NCI-H226 (cell line): Measurements from ENCODE around the gene RHO.
"Not testable (repeated sequence)": the region's sequence is repeated elsewhere in the genome, so short reads cannot be mapped to it uniquely, and the experiment has no call there.

ENCODE experiments used
- DNase-seq: peaks from one replicate; pipeline ENCODE4 v3.0.0-alpha.2; 2015

The RHO gene

GRCh38 chr3:129528589-129529100 lies at the start of gene RHO:
Gene RHO, plus strand, starts transcription at chr3:129528639. Its CDS starts 95 bp downstream, at chr3:129528734.
- DNase-seq, result no peak

DNA sequence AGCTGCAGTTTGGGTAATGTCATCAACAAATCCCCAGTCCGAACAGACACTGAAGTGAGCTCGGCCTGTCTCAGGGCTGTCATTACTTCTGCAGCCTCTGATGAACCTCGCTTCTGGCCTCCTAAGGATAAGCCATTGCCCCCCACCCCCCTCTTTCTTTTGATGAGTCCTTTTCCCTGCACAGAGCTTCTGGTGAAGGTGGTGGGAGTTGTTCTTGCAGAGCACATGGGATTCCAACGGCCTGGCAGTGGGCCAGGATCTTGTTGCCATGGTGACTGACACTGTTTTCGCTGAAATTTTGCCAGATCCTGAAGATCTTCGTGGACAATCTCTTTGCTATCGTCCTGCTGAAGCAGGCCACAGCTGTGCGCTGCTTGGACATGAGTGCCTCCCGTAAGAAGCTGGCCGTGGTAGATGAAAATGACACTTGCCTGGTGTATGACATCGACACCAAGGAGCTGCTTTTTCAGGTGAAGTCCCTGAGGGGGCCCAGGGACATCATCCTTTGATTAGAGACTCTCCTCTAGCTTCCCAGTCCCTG lies 47.1 kb upstream of the RHO start:
- DNase-seq, result not testable (repeated sequence)

- DNase-seq, result no peak
These were observed 46.6 kb upstream of the RHO start for GRCh38 chr3:129481766-129482332.

GRCh38 chr3:129482721-129483120 lies 45.7 kb upstream of the RHO start:
- DNase-seq, result no peak

GRCh38 chr3:129483870-129484269 lies 44.6 kb upstream of the RHO start:
- DNase-seq, result no peak

DNA sequence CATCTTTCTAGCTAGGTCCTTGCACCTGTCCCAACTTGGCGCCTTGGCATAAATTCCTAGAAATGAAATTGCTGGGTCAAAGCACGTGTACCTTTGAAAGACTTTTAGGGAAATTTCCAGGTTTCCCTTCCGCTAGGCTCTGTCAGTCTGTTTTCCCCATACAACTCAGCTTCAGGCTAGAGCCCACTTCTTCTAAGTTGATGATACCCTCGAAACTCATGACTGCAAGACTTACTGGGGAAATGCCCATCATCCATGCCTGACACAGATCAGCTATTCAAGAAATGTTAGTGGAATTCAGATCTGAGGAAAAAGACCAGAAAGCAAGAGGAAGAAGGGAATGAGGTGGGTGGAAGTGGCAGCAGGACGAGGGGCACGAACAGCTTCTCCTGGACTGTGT lies 43.3 kb upstream of the RHO start:
- DNase-seq, result not testable (repeated sequence)

DNA sequence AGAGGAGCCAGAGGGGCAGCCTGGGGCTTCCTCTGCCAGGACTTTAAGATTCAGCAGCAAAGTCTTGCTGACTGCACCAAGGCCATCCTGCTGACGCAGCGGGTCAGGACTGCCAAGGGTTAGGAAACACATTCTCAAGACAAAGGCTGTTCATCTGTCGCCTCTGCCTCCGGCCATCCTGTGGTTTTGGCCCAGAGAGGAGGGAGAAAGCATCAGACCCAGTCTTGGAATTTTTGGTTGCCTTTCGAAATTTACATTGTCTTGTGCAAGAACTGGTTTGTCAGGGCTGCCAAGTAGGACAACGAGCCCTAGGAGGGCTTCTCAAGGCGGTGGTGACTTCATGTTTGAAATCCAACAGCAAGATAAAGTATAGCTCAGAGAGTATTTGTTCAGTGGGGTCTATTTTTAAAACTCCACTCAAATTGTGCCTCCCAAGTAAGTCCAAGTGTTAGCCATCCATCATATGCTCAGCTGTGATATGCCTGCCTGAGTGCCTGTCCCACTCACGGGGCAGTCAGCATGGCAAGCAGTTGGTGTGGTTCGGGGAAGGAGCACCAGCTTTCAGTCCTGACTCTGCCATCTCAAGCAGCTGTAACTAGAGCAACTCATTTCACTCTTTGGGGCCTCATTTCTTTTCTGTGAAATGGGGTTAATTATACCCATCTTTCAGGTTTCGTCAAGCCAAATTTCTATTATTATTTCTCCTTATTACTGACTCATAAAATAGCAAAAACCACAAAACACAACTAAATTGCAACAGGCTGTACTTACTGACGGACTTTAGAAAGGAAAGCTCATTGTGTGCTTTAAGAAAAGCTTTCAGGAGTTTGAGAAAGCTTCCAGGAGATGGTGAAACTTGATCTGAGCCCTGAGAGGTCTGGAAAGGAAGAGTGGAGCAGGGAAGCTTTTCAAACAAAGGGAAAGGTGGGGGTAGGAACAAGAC lies 42.4 kb upstream of the RHO start:
- DNase-seq, result peak; percentile 84

GRCh38 chr3:129486664-129487035 lies 41.8 kb upstream of the RHO start:
- DNase-seq, result no peak

- no peak for DNase-seq
These were observed 41.1 kb upstream of the RHO start for GRCh38 chr3:129487183-129487867.

- DNase-seq, result not testable (repeated sequence)
These were observed 40.5 kb upstream of the RHO start for GRCh38 chr3:129487868-129488335.

GRCh38 chr3:129489258-129489657 lies 39.2 kb upstream of the RHO start:
- not testable (repeated sequence) for DNase-seq

GRCh38 chr3:129490273-129490675 lies 38.2 kb upstream of the RHO start:
- peak; percentile 82 for DNase-seq

- not testable (repeated sequence) for DNase-seq
These were observed 37.4 kb upstream of the RHO start for GRCh38 chr3:129491077-129491476.

DNA sequence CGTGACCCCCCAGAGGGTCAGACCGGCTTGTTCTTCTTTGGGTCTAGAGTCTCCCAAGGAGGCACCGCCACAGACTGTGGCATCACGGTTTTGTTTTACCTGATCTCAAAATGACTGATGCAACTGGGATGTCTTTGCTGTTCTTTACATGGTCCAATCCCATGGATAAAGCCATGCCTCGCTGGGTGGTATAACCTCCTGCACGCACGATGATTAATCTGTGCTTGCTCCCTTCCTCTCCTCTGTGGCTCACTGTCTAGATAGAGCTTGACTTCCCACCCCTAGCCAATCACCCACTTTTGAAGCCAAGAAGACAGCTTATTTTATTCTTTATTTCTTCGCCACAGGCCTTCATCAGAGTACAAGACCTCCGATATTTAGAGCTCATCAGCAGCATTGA lies 36.6 kb upstream of the RHO start:
- DNase-seq, result peak; percentile 70

GRCh38 chr3:129492691-129493090 lies 35.7 kb upstream of the RHO start:
- DNase-seq, result no peak

- no peak for DNase-seq
These were observed 35.2 kb upstream of the RHO start for GRCh38 chr3:129493206-129493605.

- DNase-seq, result not testable (repeated sequence)
These were observed 33.9 kb upstream of the RHO start for GRCh38 chr3:129494499-129494898.

DNA sequence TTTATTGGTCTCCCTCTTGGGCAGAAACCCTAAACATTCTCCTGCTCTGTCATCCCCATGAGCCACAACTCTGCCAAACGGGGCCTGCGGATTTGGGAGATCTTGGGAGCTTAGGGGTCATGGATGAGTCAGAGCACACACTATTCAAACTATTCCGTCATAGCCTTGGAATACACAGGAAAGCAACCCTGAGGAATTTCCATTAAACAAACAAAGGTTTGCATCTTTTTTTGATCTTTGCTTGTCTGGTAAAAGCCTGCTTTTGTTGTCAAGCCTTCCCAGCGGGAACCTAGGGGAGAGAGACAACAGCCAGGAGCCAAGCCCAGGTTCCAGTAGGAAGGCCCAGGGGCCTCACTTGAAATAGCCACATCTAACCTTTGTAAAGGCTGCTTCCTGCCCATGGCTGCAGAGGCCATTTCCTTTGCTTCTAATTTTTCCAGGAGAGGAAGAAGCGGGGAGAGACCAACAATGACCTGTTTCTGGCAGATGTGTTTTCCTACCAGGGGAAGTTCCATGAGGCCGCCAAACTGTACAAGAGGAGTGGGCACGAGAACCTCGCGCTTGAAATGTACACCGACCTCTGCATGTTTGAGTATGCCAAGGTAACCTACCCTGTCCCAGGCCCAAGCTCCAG lies 33.3 kb upstream of the RHO start:
- peak; percentile 62 for DNase-seq

DNA sequence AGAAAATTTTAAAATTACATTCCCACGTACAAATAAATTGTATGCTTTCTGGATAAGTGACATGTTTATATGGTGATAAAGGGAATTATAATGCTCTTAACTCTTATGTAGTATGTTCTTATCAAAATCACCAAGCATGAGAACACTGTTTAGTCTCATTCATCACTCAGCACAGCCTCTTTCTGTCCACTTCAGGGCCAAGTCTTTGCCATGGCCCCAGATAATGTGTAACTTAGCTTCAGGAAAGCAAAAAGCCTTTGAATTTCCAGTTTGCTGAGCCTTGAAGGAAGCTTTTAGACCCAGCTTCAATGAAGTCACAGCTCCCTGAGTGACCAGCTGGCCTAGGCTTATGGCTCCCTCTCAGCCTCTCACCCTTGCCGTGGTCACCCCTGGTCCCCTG lies 30.6 kb upstream of the RHO start:
- not testable (repeated sequence) for DNase-seq

DNA sequence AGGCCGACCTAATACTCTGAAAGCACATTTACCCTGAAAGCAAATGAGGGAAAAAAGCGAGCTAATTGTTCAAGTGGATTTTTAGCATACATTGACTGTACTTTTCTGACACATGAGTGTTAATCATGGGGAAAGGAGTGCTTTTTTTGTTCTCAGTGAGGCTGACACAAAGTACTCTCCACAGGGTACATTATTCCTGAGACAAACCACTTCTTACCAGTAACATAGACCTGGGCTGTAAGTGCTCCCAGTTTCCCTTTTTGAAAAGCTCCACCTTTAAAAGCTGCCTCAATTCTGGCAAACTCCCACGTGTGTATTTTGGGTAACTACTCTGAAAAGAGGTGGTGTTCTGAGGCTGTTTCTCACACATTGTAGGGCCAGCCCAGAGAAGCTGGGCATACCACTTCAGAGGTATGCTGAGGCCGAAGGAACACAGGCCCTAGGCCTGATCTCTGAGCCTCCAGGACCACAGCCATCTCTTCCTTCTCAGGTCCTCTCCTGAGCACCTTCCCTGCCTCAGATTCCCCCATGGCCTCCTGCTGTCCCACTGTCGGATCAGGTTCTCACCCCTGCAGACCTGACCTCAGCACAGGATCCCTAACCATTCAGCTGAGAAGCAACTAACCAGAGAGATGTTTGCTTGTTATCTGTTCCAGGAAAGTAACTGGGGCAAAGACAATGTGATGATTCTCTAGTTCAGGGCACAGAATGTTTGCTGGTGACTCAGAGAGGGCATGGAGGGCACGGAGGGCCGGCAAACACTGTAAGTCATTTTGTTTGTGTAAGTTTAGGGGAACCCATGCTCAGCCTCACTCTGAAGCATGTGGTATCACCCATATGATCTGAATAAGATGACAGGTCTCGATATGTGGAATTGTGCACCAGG lies 29.6 kb upstream of the RHO start:
- not testable (repeated sequence) for DNase-seq

DNA sequence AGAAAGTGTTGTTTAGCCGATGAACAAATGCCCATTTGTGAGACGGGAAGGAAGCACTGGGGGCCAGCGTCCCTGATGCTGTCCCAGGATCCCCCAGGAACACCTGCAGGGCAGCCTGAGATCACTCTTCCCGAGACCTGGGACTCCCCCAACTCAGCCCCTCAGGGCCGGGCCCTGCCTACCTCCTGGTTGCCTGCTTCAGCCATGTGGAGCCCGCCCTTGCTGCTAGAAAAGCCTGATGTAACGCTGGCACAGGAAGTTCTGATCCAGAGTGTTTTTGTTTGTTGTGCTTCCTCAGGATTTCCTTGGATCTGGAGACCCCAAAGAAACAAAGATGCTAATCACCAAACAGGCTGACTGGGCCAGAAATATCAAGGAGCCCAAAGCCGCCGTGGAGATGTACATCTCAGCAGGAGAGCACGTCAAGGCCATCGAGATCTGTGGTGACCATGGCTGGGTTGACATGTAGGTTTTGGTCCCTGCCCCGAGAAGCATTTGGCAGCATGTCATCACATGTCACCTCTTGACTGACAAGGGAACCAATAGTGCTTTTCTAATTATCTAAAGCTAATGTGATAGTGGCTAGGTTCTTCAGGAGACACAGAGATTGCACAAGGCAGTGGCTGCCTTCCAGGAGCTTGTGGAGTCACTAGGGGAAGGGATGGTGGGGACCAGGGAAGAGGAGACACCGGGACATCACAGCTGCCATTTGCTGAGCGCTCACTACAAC lies 28.7 kb upstream of the RHO start:
- DNase-seq, result not testable (repeated sequence)
